Measurements from ENCODE around the gene NBPF11.
"Not testable (repeated sequence)": the region's sequence is repeated elsewhere in the genome, so short reads cannot be mapped to it uniquely, and the experiment has no call there.

The NBPF11 gene

DNA sequence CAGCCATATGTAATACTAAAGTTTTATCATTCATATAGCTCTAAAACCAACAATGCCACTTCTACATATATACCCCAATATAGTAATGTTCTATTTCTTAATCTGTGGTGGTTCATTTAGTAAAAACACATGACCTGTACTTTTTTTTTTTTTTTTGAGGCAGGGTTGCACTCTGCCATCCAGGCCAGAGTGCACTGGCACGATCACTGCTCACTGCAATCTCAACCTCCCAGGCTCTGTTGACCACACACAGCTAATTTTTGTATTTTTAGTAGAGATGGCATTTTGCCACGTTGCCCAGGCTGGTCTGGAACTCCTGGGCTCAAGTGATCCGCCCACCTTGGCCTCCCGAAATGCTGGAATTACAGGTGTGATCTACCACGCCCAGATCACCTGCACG is 2.1 kb downstream of the NBPF11 start:
- not testable (repeated sequence) for DNase-seq

DNA sequence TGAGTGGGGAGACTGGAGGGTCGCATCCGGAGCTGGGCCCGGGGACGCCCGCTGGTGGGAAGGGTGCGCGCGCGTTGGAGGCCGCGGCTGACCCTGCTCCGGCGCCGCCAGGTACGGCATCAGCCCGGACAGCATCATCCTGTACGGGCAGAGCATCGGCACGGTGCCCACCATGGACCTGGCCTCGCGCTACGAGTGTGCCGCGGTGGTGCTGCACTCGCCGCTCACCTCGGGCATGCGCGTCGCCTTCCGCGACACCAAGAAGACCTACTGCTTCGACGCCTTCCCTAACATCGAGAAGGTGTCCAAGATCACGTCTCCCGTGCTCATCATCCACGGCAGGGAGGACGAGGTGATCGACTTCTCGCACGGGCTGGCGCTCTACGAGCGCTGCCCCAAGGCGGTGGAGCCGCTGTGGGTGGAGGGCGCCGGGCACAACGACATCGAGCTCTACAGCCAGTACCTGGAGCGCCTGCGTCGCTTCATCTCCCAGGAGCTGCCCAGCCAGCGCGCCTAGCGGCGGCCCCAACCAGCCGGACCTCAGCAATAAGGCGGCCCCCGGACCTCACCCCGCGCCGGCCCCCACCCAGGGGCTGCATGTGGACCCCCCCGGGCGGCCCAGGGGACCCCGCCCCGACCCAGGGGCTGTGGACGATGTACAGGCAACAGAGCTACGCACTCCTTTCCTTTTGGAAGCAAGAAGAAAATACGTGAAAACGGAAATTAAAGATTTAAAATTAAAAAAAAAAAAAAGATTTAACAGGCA is 2.8 kb downstream of the NBPF11 start:
- not testable (repeated sequence) for DNase-seq

DNA sequence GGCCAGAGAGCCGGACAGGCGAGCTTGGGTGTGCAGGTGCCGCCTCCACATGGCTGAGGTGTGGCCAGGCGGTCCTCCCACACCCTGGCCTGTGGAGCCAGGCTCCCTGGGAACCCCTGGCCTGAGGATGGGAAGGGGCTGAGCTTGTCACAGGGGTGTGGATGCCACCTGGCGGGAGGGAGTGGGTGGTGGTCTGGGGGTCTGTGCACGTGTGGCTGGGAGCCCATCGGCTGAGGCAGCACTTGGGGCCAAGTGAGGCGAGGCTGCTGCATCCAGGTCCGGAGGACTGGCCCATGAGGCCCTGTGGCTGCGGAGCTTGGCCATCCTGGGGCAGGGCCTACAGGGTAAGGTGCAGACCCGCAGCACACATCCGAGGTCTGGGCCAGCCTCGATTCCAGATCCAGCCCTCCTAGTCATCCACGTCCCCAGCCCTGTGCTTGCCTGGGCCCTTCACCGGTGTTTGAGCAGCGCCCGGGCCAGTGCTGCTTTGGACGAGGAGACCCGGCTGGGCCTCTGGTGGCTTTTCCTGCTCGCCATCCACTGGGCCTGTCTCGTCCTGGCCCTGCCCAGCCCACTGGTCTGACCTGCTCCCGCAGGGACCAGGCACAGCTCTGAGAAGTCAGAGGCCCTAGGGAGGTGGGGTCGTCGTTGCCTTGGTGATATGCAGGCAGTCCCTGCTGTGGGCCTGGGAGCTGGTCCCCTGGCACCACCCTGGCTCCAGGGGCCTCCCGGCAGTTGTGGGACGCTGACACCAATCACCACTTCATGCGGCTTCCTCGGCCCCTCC is 4.8 kb downstream of the NBPF11 start:
- DNase-seq = not testable (repeated sequence)

DNA sequence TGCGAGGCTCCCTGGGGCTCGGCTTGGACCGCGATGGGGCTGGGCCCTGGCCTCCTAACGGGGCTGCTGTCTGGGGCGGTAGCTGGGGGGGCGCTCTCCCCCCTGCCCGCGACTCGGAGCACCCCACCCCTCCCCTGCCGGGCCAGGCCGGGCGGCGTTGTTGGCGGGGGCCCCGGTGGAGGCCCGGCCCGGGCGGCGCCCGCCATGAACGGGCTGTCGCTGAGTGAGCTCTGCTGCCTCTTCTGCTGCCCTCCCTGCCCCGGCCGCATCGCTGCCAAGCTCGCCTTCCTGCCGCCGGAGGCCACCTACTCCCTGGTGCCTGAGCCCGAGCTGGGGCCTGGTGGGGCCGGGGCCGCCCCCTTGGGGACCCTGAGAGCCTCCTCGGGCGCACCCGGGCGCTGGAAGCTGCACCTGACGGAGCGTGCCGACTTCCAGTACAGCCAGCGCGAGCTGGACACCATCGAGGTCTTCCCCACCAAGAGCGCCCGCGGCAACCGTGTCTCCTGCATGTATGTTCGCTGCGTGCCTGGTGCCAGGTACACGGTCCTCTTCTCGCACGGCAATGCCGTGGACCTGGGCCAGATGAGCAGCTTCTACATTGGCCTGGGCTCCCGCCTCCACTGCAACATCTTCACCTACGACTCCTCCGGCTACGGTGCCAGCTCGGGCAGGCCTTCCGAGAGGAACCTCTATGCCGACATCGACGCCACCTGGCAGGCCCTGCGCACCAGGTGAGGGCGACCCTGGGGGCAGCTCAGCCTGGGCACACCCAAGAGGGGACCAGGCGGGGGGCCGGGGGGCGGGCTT is 5.7 kb downstream of the NBPF11 start:
- DNase-seq = not testable (repeated sequence)

DNA sequence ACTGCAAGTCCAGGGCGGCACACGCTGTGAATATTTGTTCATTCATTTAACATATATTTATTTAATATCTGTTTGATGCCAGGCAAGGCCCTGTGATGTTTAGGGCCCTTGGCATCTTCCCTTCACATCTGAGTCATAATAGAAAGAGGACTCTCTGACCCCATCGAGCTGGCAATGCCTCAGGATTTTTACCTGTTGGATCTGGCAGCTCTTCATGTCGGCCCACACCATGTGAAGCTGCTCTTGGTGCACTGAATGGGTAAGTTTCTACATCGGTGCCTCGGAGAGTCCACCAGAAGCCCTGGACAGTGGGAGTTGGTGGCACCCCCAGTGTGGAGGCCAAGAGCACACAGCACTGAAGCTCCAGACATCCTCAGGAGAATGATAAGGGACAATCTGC is 8.9 kb downstream of the NBPF11 start:
- DNase-seq = not testable (repeated sequence)

DNA sequence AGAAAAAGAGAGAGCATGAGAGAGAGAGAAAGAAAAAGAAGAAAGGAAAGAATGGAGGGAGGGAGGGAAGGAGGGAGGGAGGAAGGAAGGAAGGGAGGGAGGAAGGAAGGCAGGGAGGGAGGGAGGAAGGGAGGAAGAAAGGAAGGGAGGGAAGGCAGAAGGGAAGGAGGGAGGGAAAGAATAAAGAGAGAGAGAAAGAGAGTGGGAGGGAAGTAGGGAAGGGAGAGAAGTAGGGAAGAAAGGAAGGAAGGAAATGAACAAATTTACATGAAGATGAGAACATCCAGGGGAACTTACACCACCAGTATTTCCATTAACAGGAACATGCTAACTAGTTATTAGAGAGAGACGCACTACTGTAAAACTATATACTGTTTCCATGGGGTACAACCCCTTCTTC is 10.1 kb downstream of the NBPF11 start:
- DNase-seq = not testable (repeated sequence)

DNA sequence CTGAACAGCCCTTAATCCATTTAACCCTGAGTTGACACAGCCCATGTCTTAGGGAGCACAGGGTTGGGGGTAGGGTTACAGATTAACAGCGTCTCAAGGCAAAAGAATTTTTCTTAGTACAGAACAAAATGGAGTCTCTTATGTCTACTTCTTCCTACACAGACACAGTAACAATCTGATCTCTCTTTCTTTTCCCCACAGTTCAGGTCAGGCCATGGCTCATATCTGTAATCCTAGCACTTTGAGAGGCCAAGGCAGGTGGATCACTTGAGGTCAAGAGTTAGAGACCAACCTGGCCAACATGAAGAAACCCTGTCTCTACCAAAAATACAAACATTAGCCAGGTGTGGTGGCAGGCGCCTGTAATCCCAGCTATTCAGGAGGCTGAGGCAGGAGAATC is 13.5 kb downstream of the NBPF11 start:
- DNase-seq = not testable (repeated sequence)

DNA sequence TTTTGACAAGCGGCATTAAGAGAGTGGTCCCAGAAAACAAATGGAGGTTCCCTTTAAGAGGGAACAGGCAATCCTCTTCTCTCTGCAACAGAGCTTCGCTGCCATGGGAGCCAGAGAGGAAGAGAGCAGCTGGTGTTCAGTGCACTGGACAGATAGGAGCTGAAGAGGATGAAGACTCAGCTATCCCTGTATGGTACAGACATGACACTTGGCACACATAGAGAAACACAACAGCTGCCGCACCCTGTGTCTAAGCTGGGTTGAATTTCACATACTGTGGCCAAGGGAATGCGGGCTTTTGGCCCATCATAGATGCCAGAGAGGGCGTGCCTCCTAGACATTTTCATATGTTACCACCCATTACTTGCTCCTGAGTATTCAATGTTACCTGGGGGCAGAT is 29.7 kb downstream of the NBPF11 start:
- not testable (repeated sequence) for DNase-seq

DNA sequence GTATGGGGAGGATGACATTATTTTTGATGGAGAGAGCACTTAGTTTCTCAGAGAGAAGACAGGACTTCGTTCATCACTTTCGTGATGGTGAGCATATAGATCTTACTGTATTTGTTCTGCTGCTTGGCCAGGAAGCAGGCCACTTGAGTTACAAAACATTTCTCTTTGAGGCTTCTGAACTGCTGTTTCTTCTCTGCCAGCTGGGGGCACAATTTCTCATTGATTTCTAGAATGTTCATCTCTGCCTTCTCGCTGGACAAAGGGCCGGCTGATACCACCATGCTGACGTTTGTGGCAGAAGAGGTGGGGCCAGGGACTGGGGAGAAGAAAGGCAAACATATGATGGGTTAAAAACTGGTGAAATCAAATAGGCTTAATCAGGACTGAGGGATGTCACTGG is 31.7 kb downstream of the NBPF11 start:
- not testable (repeated sequence) for DNase-seq

DNA sequence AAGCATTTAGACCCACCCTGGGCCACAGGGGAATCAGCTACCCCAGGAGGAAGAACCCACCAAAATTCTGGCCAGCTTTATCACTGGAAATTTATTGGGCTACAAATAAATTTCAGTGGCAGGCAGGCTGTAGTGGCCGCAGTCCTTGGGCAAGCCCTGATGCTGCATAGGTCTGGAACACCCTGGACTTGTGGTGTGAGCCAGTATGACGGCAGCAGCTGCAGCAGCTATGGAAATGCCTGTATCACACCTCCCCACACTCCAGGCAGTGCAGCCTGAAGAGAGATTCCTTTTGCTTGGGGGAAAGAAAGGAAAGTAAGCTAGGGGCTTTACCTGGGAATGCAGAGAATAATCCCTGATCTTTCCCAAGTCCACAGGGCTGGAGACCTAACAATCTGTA is 56.3 kb downstream of the NBPF11 start:
- not testable (repeated sequence) for DNase-seq

DNA sequence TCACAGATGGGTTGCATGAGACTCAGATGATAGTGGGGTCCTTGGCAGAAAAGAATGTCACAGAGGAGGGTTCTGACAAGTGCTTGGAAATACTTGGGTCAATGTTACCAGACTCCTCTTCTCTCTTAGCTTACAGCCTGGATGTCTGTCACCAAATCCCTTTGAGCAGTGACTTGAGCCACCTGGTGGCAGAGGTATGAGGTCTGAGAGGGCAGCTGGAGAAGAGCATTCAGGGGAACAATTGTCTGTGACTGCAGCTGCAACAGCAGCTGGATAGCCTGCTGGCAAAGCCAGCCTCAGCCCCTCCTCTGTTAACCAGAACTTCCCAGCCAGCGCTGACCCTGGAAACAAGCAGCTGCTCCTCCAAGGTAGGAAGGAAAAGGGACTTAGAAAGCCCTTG is 65.9 kb downstream of the NBPF11 start:
- DNase-seq = not testable (repeated sequence)

DNA sequence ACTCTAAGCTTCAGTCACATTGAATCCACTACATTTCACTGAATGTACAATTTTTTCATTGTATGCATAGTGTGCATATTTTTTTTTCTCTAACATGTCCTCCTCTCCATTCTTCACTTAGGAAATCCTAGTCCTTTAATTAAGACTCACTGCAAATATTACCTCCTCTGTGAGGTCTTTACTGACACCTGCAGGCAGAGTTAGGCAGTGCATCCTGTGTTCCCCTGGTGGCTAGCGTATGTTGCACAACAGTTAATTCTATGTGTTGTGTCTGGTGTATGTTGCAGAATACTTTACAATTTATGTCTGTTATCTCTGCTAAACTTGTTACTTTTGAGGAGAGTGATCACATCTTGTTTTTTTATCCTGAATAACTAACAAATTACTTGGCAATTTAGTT is 70.9 kb downstream of the NBPF11 start:
- not testable (repeated sequence) for DNase-seq

DNA sequence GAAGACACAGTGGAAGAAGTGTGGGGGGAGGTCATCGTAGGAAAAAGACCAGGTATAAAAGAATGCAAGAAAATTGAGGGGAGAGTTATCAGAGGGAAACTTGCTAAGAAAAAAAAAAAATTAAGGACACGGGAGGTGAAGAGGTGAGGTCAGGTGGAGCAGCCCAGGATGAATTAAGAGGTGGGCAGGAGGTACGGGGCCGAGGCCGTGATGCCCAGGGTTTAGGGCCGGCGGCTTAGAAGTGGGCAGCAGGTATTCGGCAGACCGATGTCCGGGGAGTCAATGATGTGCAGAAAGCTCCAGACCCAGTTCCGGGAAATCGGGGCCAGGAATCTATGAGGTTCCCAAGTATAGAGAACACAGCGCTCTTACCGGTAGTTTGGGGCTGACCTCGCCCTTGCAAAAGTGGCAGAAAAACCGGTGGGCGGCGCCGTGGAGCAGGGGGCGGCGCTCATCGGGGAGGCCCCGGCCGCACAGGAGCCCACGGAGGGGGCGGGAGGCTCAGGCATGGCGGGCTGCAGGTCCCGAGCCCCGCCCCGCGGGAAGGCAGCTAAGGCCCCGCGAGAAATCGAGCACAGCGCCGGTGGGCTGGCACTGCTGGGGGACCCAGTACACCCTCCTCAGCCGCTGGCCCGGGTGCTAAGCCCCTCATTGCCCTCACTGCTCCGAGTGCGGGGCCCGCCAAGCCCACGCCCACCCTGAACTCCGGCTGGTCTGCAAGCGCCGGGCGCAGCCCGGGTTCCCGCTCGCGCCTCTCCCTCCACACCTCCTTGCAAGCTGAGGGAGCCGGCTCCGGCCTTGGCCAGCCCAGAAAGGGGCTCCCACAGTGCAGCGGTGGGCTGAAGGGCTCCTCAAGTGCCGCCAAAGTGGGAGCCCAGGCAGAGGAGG is 73.2 kb downstream of the NBPF11 start:
- not testable (repeated sequence) for DNase-seq

DNA sequence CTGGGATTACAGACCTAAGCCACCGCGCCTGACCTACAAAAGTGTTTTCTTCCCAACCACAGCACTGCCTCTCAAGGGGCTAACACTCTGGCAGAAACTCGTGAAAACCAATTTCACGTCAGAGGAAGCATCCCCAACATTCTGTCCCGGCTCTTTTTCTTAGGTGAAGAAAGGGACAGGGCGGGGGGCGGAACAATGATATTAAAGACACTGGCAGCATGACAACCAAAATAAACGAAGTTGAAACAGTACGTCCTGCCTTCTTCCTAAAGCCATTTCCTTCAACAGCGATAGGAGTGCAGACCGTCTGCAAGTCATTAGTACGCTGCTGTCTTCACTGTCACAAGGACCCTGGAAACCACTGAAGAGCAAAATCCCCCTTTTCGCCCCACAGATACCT is 74.0 kb downstream of the NBPF11 start:
- DNase-seq = not testable (repeated sequence)

DNA sequence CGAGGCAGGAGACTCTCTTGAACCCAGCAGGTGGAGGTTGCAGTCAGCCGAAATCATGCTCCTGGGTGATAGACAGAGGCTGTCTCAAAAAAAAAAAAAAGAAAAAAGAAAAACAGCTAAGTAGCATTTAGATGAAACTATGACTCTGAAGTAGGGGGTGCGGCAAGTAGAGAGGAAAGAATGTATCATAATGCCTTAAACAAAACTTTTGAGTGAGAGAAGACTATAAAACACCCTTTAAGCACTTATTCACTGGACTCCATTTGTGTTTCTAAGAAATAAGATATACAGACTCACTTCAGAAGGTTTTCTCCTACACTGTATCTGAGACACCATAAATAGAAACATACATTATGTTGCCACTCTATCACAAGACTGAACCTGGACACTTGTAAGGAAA is 74.6 kb downstream of the NBPF11 start:
- not testable (repeated sequence) for DNase-seq

DNA sequence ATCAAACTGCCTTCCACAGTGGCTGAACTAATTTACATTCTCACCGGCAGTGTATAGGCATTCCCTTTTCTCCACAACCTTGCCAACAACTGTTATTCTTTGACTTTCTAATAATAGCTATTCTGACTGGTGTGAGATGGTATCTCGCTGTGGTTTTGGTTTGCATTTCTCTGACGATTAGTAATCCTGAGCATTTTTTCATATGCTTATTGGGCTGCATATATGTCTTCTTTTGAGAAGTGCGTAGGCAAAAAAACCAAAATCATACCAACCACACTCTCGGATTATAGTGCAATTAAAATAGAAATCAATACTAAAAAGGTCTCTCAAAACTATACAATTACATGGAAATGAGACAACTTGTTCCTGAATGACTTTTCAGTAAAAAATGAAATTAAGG is 78.7 kb downstream of the NBPF11 start:
- DNase-seq = not testable (repeated sequence)

DNA sequence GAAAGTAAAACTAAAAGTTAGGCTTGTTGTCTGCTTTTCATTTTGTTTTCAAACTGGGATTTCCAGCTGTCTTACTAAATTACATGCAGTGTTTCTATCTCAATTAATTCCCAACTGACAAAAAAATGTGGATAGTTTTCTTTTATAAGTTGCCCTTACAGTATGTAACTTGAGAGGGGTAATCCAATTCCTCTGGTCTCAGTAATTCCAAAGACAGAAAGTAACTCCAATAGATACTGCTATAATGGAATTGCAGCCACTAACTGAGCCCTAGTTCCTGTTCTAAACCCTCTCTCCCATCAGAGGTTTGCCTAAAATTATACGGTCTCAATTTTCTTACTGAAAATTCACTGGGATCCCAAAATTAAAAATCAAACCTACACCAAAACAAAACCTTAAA is 83.5 kb downstream of the NBPF11 start:
- DNase-seq = not testable (repeated sequence)

DNA sequence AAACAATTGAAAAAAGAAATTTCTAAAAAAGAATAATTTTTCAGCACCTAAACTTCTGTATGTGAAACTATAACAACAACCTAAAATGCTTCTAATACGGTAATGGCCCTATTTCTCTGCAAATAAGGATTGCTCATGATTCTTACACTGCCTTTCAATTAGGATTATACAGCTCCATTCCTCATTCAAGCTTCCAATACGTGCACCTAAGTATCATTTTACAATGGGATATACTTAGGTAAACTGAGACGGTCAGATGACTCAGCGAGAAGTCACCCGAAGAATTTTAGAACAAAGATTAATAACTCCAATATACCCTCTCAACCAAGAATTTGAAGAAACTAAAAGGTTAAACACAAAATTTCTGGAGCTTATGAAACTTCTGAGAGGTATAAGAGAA is 83.9 kb downstream of the NBPF11 start:
- DNase-seq = not testable (repeated sequence)

DNA sequence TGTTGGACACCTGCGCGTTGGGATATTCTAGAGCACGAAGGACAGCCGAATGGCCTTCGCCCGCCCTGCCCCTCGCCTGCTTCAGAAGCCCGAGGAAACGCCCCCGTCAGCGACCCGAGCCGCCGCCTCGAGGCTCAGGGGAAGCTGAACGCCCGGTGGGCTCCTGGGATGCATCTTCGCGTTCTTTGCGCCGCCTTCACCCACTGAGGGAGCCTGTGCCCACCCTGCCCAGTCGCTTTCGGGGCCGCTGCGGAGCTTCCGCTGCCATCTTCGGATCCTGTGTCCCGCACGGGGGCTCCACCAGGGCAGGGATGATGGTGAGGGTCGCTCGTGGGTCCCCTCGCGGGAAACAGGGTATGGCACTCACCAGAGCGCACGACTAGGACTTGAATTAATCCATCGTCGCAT is 91.8 kb downstream of the NBPF11 start:
- not testable (repeated sequence) for DNase-seq

DNA sequence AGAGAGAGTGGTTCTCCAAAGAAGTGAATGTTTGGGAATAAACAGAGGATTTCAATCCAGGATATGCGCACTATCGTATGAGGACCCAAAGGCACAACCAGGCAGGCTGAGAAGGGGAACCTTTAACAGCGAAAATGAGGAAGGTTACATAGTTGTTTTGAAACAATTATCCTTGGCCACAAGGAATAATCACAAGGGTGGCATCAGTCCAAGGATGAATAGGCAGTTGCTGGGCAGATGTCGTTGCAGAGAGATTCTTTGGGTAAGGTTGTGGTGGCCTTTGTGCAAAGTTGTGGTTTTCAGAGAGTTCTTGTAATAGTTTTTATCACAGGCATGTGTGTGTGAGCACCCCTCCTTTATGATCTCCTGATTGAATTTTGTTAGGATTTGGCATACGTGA is 94.7 kb downstream of the NBPF11 start:
- DNase-seq = not testable (repeated sequence)
